HEK293 (cell line): ENCODE results near the gene BTBD6.

ENCODE experiments used
- ZNF2 ChIP-seq: fragments of 450-650 bp; formaldehyde crosslinking; IDR thresholded peaks from 2 replicates; pipeline ENCODE4 v1.5.1; 2016; ENCODE audit warnings: missing biosample characterization, missing genetic modification characterization
- TF ChIP-seq, protein P1 (sequence below): fragments of 450-650 bp; formaldehyde crosslinking; IDR thresholded peaks from 2 replicates; pipeline ENCODE4 v1.5.1; 2016; ENCODE audit warnings: missing biosample characterization, missing genetic modification characterization, borderline replicate concordance
- TF ChIP-seq, protein P2 (sequence below): fragments of 450-650 bp; formaldehyde crosslinking; IDR thresholded peaks from 2 replicates; pipeline ENCODE4 v1.5.1; 2016; ENCODE audit warnings: missing biosample characterization, missing genetic modification characterization, borderline replicate concordance
- TF ChIP-seq, protein P3 (sequence below): fragments of 450-650 bp; formaldehyde crosslinking; IDR thresholded peaks from 2 replicates; pipeline ENCODE4 v1.5.1; 2016; ENCODE audit warnings: missing biosample characterization, missing genetic modification characterization

BTBD6 gene

GRCh38 chr14:105299654-105300541 is 51.6 kb downstream of the BTBD6 start (continued):
- TF ChIP-seq, protein P1, sequence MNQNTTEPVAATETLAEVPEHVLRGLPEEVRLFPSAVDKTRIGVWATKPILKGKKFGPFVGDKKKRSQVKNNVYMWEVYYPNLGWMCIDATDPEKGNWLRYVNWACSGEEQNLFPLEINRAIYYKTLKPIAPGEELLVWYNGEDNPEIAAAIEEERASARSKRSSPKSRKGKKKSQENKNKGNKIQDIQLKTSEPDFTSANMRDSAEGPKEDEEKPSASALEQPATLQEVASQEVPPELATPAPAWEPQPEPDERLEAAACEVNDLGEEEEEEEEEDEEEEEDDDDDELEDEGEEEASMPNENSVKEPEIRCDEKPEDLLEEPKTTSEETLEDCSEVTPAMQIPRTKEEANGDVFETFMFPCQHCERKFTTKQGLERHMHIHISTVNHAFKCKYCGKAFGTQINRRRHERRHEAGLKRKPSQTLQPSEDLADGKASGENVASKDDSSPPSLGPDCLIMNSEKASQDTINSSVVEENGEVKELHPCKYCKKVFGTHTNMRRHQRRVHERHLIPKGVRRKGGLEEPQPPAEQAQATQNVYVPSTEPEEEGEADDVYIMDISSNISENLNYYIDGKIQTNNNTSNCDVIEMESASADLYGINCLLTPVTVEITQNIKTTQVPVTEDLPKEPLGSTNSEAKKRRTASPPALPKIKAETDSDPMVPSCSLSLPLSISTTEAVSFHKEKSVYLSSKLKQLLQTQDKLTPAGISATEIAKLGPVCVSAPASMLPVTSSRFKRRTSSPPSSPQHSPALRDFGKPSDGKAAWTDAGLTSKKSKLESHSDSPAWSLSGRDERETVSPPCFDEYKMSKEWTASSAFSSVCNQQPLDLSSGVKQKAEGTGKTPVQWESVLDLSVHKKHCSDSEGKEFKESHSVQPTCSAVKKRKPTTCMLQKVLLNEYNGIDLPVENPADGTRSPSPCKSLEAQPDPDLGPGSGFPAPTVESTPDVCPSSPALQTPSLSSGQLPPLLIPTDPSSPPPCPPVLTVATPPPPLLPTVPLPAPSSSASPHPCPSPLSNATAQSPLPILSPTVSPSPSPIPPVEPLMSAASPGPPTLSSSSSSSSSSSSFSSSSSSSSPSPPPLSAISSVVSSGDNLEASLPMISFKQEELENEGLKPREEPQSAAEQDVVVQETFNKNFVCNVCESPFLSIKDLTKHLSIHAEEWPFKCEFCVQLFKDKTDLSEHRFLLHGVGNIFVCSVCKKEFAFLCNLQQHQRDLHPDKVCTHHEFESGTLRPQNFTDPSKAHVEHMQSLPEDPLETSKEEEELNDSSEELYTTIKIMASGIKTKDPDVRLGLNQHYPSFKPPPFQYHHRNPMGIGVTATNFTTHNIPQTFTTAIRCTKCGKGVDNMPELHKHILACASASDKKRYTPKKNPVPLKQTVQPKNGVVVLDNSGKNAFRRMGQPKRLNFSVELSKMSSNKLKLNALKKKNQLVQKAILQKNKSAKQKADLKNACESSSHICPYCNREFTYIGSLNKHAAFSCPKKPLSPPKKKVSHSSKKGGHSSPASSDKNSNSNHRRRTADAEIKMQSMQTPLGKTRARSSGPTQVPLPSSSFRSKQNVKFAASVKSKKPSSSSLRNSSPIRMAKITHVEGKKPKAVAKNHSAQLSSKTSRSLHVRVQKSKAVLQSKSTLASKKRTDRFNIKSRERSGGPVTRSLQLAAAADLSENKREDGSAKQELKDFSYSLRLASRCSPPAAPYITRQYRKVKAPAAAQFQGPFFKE (tag by site-specific recombination), result no peak
- TF ChIP-seq, protein P2, sequence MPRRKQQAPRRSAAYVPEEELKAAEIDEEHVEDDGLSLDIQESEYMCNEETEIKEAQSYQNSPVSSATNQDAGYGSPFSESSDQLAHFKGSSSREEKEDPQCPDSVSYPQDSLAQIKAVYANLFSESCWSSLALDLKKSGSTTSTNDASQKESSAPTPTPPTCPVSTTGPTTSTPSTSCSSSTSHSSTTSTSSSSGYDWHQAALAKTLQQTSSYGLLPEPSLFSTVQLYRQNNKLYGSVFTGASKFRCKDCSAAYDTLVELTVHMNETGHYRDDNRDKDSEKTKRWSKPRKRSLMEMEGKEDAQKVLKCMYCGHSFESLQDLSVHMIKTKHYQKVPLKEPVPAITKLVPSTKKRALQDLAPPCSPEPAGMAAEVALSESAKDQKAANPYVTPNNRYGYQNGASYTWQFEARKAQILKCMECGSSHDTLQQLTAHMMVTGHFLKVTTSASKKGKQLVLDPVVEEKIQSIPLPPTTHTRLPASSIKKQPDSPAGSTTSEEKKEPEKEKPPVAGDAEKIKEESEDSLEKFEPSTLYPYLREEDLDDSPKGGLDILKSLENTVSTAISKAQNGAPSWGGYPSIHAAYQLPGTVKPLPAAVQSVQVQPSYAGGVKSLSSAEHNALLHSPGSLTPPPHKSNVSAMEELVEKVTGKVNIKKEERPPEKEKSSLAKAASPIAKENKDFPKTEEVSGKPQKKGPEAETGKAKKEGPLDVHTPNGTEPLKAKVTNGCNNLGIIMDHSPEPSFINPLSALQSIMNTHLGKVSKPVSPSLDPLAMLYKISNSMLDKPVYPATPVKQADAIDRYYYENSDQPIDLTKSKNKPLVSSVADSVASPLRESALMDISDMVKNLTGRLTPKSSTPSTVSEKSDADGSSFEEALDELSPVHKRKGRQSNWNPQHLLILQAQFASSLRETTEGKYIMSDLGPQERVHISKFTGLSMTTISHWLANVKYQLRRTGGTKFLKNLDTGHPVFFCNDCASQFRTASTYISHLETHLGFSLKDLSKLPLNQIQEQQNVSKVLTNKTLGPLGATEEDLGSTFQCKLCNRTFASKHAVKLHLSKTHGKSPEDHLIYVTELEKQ, result no peak
- TF ChIP-seq ZNF2 (tag by site-specific recombination), result no peak
- TF ChIP-seq, protein P3, sequence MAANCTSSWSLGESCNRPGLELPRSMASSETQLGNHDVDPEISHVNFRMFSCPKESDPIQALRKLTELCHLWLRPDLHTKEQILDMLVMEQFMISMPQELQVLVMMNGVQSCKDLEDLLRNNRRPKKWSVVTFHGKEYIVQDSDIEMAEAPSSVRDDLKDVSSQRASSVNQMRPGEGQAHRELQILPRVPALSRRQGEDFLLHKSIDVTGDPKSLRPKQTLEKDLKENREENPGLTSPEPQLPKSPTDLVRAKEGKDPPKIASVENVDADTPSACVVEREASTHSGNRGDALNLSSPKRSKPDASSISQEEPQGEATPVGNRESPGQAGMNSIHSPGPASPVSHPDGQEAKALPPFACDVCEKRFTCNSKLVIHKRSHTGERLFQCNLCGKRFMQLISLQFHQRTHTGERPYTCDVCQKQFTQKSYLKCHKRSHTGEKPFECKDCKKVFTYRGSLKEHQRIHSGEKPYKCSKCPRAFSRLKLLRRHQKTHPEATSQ (tag by site-specific recombination), result 0 out of 2 replicates have a peak, but pooled peaks have one; percentile 61
- TF ChIP-seq, all 188 proteins: peak for 22
